Measurements from ENCODE around the gene TNPO3.

The TNPO3 gene

GRCh38 chr7:129054438-129055293, at the start of gene TNPO3:
Gene TNPO3 (minus strand): TSS chr7:129055111. CDS start chr7:129054770, 341 bp downstream.
- peak; percentile 94 for DNase-seq (ENCODE audit: low read depth, low spot score)

GRCh38 chr7:129103561-129104324, 48.8 kb upstream of the TNPO3 start:
- DNase-seq (ENCODE audit: low read depth, low spot score): peak; percentile 53

- no peak for DNase-seq (ENCODE audit: low read depth, low spot score)
Measured at GRCh38 chr7:129101746-129102145, 46.8 kb upstream of the TNPO3 start.

- no peak for DNase-seq (ENCODE audit: low read depth, low spot score)
Measured at GRCh38 chr7:129100827-129101166, 45.9 kb upstream of the TNPO3 start.

- DNase-seq (ENCODE audit: low read depth, low spot score): no peak
Measured at GRCh38 chr7:129098409-129099084, 43.6 kb upstream of the TNPO3 start.

- DNase-seq (ENCODE audit: low read depth, low spot score): no peak
Measured at GRCh38 chr7:129095258-129095657, 40.3 kb upstream of the TNPO3 start.

- no peak for DNase-seq (ENCODE audit: low read depth, low spot score)
Measured at GRCh38 chr7:129094501-129094900, 39.6 kb upstream of the TNPO3 start.

GRCh38 chr7:129093867-129094456, 39.1 kb upstream of the TNPO3 start:
- DNase-seq (ENCODE audit: low read depth, low spot score): no peak

GRCh38 chr7:129091484-129092002, 36.6 kb upstream of the TNPO3 start:
- DNase-seq (ENCODE audit: low read depth, low spot score): peak; percentile 89

GRCh38 chr7:129090300-129090907, 35.5 kb upstream of the TNPO3 start:
- no peak for DNase-seq (ENCODE audit: low read depth, low spot score)

- DNase-seq (ENCODE audit: low read depth, low spot score): no peak
Measured at GRCh38 chr7:129089521-129090212, 34.8 kb upstream of the TNPO3 start.

- DNase-seq (ENCODE audit: low read depth, low spot score): no peak
Measured at GRCh38 chr7:129084801-129085551, 30.1 kb upstream of the TNPO3 start.

GRCh38 chr7:129083525-129083924, 28.6 kb upstream of the TNPO3 start:
- DNase-seq (ENCODE audit: low read depth, low spot score): no peak

- no peak for DNase-seq (ENCODE audit: low read depth, low spot score)
Measured at GRCh38 chr7:129078455-129078854, 23.5 kb upstream of the TNPO3 start.

- DNase-seq (ENCODE audit: low read depth, low spot score): no peak
Measured at GRCh38 chr7:129076886-129077285, 22.0 kb upstream of the TNPO3 start.

GRCh38 chr7:129074994-129075393, 20.1 kb upstream of the TNPO3 start:
- DNase-seq (ENCODE audit: low read depth, low spot score): no peak

- DNase-seq (ENCODE audit: low read depth, low spot score): no peak
Measured at GRCh38 chr7:129074361-129074871, 19.5 kb upstream of the TNPO3 start.

- no peak for DNase-seq (ENCODE audit: low read depth, low spot score)
Measured at GRCh38 chr7:129073738-129074137, 18.8 kb upstream of the TNPO3 start.

- DNase-seq (ENCODE audit: low read depth, low spot score): no peak
Measured at GRCh38 chr7:129073204-129073603, 18.3 kb upstream of the TNPO3 start.
